ENCODE results near the gene SLC38A10. TPM values are rescaled to one million over a fixed set of nuclear protein-coding genes. Genes with fewer than 3 reads are reported as not detected.

SLC38A10 gene
- total and polyA plus RNA-seq, 7 donors: 7.8 to 88.7 (median 37.9) TPM

DNA sequence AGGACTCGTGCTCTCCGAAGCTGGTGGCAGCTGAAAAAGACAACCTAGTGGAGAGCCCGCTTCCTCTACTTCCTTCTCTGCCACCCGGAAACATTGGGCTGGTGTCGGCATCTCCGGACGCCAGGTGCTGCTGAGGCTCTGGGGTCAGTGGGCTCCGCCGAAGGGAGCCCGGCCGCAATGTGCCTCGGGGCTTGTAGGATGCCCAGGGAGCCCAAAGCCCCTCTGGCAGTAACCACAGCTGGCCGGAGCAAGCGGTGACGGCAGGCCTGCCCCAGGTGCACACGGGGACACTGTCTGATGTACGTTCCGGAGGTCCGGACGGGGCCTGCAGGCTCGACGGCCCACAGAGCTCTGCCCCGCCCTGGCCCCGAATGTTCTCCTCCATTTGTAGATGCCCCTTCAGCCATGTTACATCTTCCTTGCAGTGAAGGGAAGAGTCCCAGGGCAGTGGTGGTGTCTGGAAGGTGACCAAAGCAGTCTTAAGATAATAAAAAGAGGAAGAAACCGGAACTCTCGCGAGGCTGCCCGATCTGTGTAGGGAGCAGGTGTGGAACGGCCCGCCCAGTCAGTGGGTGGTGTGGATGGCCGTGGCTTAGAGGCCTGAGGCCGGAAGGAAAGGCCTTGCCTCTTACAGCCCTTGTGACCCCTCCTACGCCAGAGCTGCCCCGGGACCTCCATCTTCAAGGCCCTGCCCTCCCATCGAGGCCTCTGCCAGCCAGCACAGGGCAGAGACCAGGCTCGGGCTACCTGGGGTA, 33.3 kb downstream of the SLC38A10 start:
- Histone ChIP-seq H3K27me3 (no peaks in the 10 kb centered on the region), H3K9me3 (no peaks in the 10 kb centered on the region), H3K4me3 (no peak overlapping the region), H3K4me1 (no peaks in the 10 kb centered on the region), H3K27ac (no peak overlapping the region), H3K36me3 (peaks cover 13 to 79% (median 45%) of the 10 kb centered on the region in 4 donors)
- intact Hi-C loops (cut with DNase I): no loop called here
- no peak for DNase-seq
- TF ChIP-seq EP300 (IDR thresholded peaks at IDR 0.05): no peak
- TF ChIP-seq POLR2A (IDR thresholded peaks at IDR 0.05): no peak
- no peak for TF ChIP-seq POLR2AphosphoS5 (IDR thresholded peaks at IDR 0.05)
- TF ChIP-seq, protein P1, sequence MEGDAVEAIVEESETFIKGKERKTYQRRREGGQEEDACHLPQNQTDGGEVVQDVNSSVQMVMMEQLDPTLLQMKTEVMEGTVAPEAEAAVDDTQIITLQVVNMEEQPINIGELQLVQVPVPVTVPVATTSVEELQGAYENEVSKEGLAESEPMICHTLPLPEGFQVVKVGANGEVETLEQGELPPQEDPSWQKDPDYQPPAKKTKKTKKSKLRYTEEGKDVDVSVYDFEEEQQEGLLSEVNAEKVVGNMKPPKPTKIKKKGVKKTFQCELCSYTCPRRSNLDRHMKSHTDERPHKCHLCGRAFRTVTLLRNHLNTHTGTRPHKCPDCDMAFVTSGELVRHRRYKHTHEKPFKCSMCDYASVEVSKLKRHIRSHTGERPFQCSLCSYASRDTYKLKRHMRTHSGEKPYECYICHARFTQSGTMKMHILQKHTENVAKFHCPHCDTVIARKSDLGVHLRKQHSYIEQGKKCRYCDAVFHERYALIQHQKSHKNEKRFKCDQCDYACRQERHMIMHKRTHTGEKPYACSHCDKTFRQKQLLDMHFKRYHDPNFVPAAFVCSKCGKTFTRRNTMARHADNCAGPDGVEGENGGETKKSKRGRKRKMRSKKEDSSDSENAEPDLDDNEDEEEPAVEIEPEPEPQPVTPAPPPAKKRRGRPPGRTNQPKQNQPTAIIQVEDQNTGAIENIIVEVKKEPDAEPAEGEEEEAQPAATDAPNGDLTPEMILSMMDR (IDR thresholded peaks at IDR 0.05): no peak
- 93 to 94% methylated on average over 36 of the region's 36 CpGs for WGBS, 2 donors

DNA sequence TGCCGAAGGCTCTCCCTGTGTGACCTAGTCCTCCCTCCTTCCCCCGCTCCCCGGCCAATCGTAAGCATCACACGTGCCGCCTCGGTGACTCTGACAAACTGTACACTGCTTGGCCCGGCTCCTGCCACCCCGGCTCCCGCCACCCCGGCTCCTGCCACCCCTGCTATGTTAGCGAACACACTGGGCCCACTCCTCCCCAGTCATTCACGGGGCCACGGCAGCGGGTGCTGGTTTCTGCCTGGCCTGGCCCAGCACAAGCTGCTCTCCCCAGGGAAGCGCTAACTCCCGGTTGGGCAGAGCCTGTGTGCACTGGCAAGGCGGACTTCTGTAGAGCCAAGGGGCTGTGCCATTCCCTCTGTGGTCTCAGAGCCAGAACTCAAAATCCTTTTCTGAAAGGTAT, 34.0 kb downstream of the SLC38A10 start:
- no peaks in the 10 kb centered on the region for H3K9me3 ChIP-seq
- H3K36me3 ChIP-seq: peaks cover 13 to 79% (median 45%) of the 10 kb centered on the region in 4 donors
- TF ChIP-seq POLR2A (IDR thresholded peaks at IDR 0.05) (no peak), EP300 (IDR thresholded peaks at IDR 0.05) (no peak), POLR2AphosphoS5 (IDR thresholded peaks at IDR 0.05) (no peak)
- TF ChIP-seq, protein P1 (IDR thresholded peaks at IDR 0.05): no peak
- H3K4me1 ChIP-seq: no peaks in the 10 kb centered on the region
- H3K27ac ChIP-seq: no peak overlapping the region
- intact Hi-C loops (cut with DNase I): no loop called here
- 95 to 96% methylated on average over 18 of the region's 18 CpGs for WGBS, 2 donors
- no peak overlapping the region for H3K4me3 ChIP-seq
- no peak for DNase-seq
- no peaks in the 10 kb centered on the region for H3K27me3 ChIP-seq

DNA sequence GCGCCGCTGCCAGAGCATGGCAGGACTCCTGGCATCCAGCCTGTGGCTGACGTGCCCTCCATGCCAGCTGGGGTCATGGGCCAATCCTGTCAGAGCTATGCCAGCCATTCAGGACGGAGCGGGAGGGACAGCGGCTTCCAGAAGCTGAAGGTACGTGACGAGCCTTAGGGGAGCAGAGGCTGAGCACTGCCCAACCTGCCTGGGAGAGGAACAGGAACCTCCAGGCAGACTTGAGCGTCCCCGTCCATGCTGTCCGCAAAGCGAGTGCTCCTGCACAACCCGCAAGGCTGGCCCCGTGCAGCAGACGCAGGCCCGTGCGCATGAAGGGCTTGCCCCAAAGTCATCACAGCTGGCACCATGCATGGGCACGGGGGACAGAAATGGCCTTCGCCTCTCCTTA, 34.5 kb downstream of the SLC38A10 start:
- peaks cover 13 to 75% (median 44%) of the 10 kb centered on the region in 4 donors for H3K36me3 ChIP-seq
- 94 to 95% methylated on average over 19 of the region's 19 CpGs for WGBS, 2 donors
- peaks cover 0 to 4% (median 3%) of the 10 kb centered on the region in 4 donors for H3K4me1 ChIP-seq
- H3K9me3 ChIP-seq: no peaks in the 10 kb centered on the region
- DNase-seq: no peak
- intact Hi-C loops (cut with DNase I): no loop called here
- H3K4me3 ChIP-seq: no peak overlapping the region
- TF ChIP-seq, protein P1 (IDR thresholded peaks at IDR 0.05): no peak
- TF ChIP-seq POLR2A (IDR thresholded peaks at IDR 0.05) (no peak), POLR2AphosphoS5 (IDR thresholded peaks at IDR 0.05) (no peak)
- H3K27me3 ChIP-seq: no peaks in the 10 kb centered on the region
- no peak overlapping the region for H3K27ac ChIP-seq

DNA sequence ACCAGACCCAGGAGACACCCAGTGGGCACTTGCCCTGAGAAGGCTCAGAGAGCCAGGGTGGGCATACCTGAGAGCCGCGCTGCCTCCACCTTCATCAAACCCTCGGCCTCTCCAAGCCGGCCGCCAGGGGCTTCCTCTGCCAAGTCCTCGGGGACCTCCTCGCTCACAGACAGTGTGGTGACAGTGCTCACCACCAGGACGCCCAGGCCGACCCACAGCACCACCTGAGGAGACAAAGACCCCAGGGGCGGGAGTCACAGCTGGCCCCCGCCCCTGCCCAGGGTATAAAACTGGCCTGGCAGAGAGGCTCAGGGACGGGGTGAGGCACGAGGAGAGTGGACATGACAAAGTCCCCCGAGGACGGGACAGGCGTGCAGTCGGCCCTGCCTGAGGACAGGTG, 34.9 kb downstream of the SLC38A10 start:
- Histone ChIP-seq H3K27me3 (no peaks in the 10 kb centered on the region), H3K4me3 (no peak overlapping the region), H3K4me1 (peaks cover 0 to 9% (median 7%) of the 10 kb centered on the region in 4 donors), H3K27ac (no peak overlapping the region), H3K36me3 (peaks cover 13 to 71% (median 42%) of the 10 kb centered on the region in 4 donors), H3K9me3 (no peaks in the 10 kb centered on the region)
- no peak for TF ChIP-seq POLR2A (IDR thresholded peaks at IDR 0.05)
- TF ChIP-seq EP300 (IDR thresholded peaks at IDR 0.05): no peak
- TF ChIP-seq POLR2AphosphoS5 (IDR thresholded peaks at IDR 0.05): no peak
- TF ChIP-seq, protein P1 (IDR thresholded peaks at IDR 0.05): no peak
- intact Hi-C loops (cut with DNase I): no loop called here
- no peak for DNase-seq
- WGBS, 2 donors: 95 to 96% methylated on average over 17 of the region's 17 CpGs
